ENCODE data around the gene DOC2B. TPM values are rescaled to one million over a fixed set of nuclear protein-coding genes. Genes with fewer than 3 reads are reported as not detected.

DOC2B gene
- not detected in 2 replicates for total RNA-seq

GRCh38 chr17:181245-182049, at the start of gene DOC2B:
Gene DOC2B (minus strand): TSS chr17:181650. CDS start chr17:181479, 171 bp downstream.

GRCh38 chr17:137166-137807, 44.2 kb downstream of the DOC2B start, which contains the start of gene SCGB1C2:
Gene SCGB1C2 (plus strand): TSS chr17:137569. CDS start chr17:137591, 22 bp downstream.

Other genes with a start within 250 kb of the DOC2B start
- not detected in 2 replicates for gene SCGB1C2, start 44.1 kb downstream of the DOC2B start, total RNA-seq
- gene RPH3AL, start 171.2 kb upstream of the DOC2B start, total RNA-seq: 1.1 and 4.7 TPM in 2 replicates